OCI-LY3 (cell line): ENCODE data around the gene FANCC.

Experiments used
- CTCF ChIP-seq: fragments of 200-600, 300-600 bp; sonication (generic); IDR thresholded peaks from 2 replicates; pipeline ENCODE4 v1.5.1; 2014; ENCODE audit warnings: antibody characterized with exemption, low read length, low read depth
- EZH2phosphoT487 ChIP-seq: fragments of 200-600 bp; shearing (Covaris generic); IDR thresholded peaks from 2 replicates; pipeline ENCODE4 v1.6.1; 2018; ENCODE audit warnings: antibody characterized with exemption, mixed run types, low read depth

GRCh38 chr9:95242613-95243012 is 74.9 kb downstream of the FANCC start:
- TF ChIP-seq CTCF (no peak), EZH2phosphoT487 (no peak)
